Heart left ventricle (tissue), 13 donors: Measurements from ENCODE around the gene CAMTA1.

Experiments
- CTCF ChIP-seq, 12 donors: fragments of 200-600 bp; sonication (generic) in 4 of 12; IDR thresholded peaks; one replicate each; pipeline versions ENCODE4 v1.5.0 to v1.8.0; 2018 to 2022; ENCODE audit warnings: antibody characterized with exemption in 12 of 12, mild to moderate bottlenecking in 5 of 12
- POLR2A ChIP-seq, 2 donors: fragments of 450-650 bp; IDR thresholded peaks; one replicate each; pipeline ENCODE4 v1.6.1; 2017; ENCODE audit warnings: antibody characterized with exemption in 2 of 2, mild to moderate bottlenecking in 2 of 2, moderate library complexity in 2 of 2
- donor health status: ischemic (EF 13 %, LVEDD 7.1; RV severe dilation, severe dysfunction).
- donor health status: DM: no; HTN: yes; CAD: no.
- donor health status: DM: no; HTN: no; CAD: no.
- donor health status: ischemic (EF 25% LVEDD 6.9; RV normal size, moderate dysfunction).
- donor health status: ischemic (EF 25% LVEDD 5.7; RV mildly dilated, moderate dysfunction).
- donor health status: ischemic (EF 35%, LVEDD 5.7; RV mildly dilated, moderate dysfunction).
- donor health status: nonischemic (EF 11% LVEDD 7.7; RV severe dilation, severe dysfunction).
- donor health status: DM: yes; HTN: yes; CAD: no.
- donor health status: PGD.
- donor health status: ischemic (EF 29% LVEDD 5.4; RV normal size, mild dysfunction).
- donor health status: nonischemic (EF 23%, LVEDD 6.1; RV moderate dilation, normal function).

DNA sequence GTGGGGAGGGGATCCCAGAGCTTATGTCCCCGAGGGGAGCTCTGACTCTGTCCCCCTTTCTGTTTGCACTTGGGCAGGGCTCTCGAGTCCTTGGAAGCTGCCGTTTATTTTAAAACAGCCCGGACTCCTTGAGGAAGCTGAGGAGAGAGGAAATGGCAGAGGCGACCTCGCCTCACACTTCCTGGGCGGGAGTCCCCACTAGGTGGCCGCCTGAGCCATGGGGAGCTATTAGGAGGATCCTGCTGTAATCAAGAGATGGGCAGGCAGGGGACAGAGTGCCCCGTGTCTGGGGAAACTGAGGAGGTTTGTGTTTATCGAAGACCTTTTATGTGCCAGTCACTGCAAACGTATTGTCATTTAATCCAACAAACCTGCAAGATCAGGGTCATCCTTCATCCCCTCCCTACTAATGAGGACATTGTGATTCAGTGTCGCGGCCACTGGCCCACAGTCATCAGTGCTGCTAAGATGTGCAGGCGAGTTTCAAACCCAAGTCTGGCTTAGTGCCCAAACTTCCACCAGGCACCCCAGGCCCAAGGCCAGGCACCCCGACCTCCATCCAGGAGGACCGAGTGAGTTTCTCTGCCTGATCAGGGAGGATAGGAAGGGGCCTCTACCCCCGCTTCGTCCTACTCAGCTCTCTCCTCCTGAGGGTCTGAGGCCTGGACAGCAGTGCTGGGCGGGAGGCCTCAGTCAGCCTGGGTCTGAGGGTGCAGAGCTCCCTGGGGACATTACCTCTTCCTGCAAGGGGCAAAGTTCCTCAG is 669.0 kb downstream of the CAMTA1 start:
- TF ChIP-seq POLR2A (IDR thresholded peaks at IDR 0.05) = no peak
- peak; percentile 27 to 66 (median 44) for TF ChIP-seq CTCF (IDR thresholded peaks at IDR 0.05)
